OCI-LY3 (cell line): ENCODE measurements around the gene RARRES2.

Source experiments
- CTCF ChIP-seq: fragments of 200-600, 300-600 bp; sonication (generic); IDR thresholded peaks from 2 replicates; pipeline ENCODE4 v1.5.1; 2014; ENCODE audit warnings: antibody characterized with exemption, low read length, low read depth
- EZH2phosphoT487 ChIP-seq: fragments of 200-600 bp; shearing (Covaris generic); IDR thresholded peaks from 2 replicates; pipeline ENCODE4 v1.6.1; 2018; ENCODE audit warnings: antibody characterized with exemption, mixed run types, low read depth

- no peak for TF ChIP-seq CTCF
- no peak for TF ChIP-seq EZH2phosphoT487
These were observed 39.0 kb upstream of the RARRES2 start for GRCh38 chr7:150380463-150380862.
